HCEC 1CT (cell line): Measurements from ENCODE around the gene PRRX2.
"Not testable (repeated sequence)": the region's sequence is repeated elsewhere in the genome, so short reads cannot be mapped to it uniquely, and the experiment has no call there.

Experiments
- DNase-seq: peaks from one replicate; pipeline ENCODE4 v3.0.0-alpha.2; 2017

PRRX2 gene

GRCh38 chr9:129737479-129738274 lies 72.2 kb downstream of the PRRX2 start:
- peak; percentile 58 for DNase-seq

GRCh38 chr9:129739432-129739831 lies 74.0 kb downstream of the PRRX2 start:
- DNase-seq, result no peak

- DNase-seq, result no peak
These were observed 74.7 kb downstream of the PRRX2 start for GRCh38 chr9:129740174-129740573.

GRCh38 chr9:129740666-129741464 lies 75.4 kb downstream of the PRRX2 start:
- DNase-seq, result no peak

GRCh38 chr9:129745200-129745599 lies 79.8 kb downstream of the PRRX2 start:
- DNase-seq, result no peak

- DNase-seq, result no peak
These were observed 80.8 kb downstream of the PRRX2 start for GRCh38 chr9:129746092-129746777.

- peak; percentile 28 for DNase-seq
These were observed 82.8 kb downstream of the PRRX2 start for GRCh38 chr9:129748249-129748648.

GRCh38 chr9:129749052-129749451 lies 83.6 kb downstream of the PRRX2 start:
- DNase-seq, result not testable (repeated sequence)

- no peak for DNase-seq
These were observed 84.1 kb downstream of the PRRX2 start for GRCh38 chr9:129749575-129749974.

GRCh38 chr9:129750013-129750638 lies 84.7 kb downstream of the PRRX2 start:
- DNase-seq, result no peak

- no peak for DNase-seq
These were observed 86.7 kb downstream of the PRRX2 start for GRCh38 chr9:129751841-129752801.

- peak; percentile 77 for DNase-seq
These were observed 87.7 kb downstream of the PRRX2 start, which contains the start of gene PTGES for GRCh38 chr9:129752900-129753729. Gene PTGES (minus strand): TSS chr9:129753042. CDS start chr9:129753012, 30 bp downstream.

GRCh38 chr9:129755151-129755550 lies 89.7 kb downstream of the PRRX2 start:
- no peak for DNase-seq

- no peak for DNase-seq
These were observed 90.7 kb downstream of the PRRX2 start for GRCh38 chr9:129756191-129756590.

- DNase-seq, result no peak
These were observed 91.6 kb downstream of the PRRX2 start for GRCh38 chr9:129757045-129757444.

- DNase-seq, result no peak
These were observed 93.9 kb downstream of the PRRX2 start for GRCh38 chr9:129759319-129759718.

GRCh38 chr9:129759804-129760502 lies 94.5 kb downstream of the PRRX2 start:
- no peak for DNase-seq

- not testable (repeated sequence) for DNase-seq
These were observed 95.3 kb downstream of the PRRX2 start for GRCh38 chr9:129760784-129761183.

GRCh38 chr9:129761293-129761900 lies 96.0 kb downstream of the PRRX2 start:
- peak; percentile 80 for DNase-seq
